ENCODE results near the gene ID1. TPM values are rescaled to one million over a fixed set of nuclear protein-coding genes. Genes with fewer than 3 reads are reported as not detected.

Gene ID1
- 385 to 513 TPM (median 425 TPM) in 5 replicates for total RNA-seq (2022; extraction: Qiagen RNA extraction; ENCODE audit: low read depth)

GRCh38 chr20:31605031-31605901 is at the start of gene ID1:
TSS of gene ID1 (plus strand) at chr20:31605289. CDS start at chr20:31605388, 99 bp downstream.

GRCh38 chr20:31637660-31638059 is 32.6 kb downstream of the ID1 start, which contains the start of gene COX4I2:
TSS of gene COX4I2 (plus strand) at chr20:31637912. CDS start at chr20:31639018, 1,106 bp downstream.

Other genes with a start within 250 kb of the ID1 start
- gene DEFB118, start 236.7 kb upstream of the ID1 start, total RNA-seq (2022; extraction: Qiagen RNA extraction; ENCODE audit: low read depth), result not detected in 5 replicates
- not detected in 5 replicates for gene DEFB119, start 214.7 kb upstream of the ID1 start, total RNA-seq (2022; extraction: Qiagen RNA extraction; ENCODE audit: low read depth)
- gene DEFB121, start 199.1 kb upstream of the ID1 start, total RNA-seq (2022; extraction: Qiagen RNA extraction; ENCODE audit: low read depth), result not detected in 5 replicates
- gene DEFB123, start 164.7 kb upstream of the ID1 start, total RNA-seq (2022; extraction: Qiagen RNA extraction; ENCODE audit: low read depth), result not detected in 5 replicates
- not detected in 5 replicates for gene DEFB124, start 130.2 kb upstream of the ID1 start, total RNA-seq (2022; extraction: Qiagen RNA extraction; ENCODE audit: low read depth)
- gene REM1, start 130.0 kb upstream of the ID1 start, total RNA-seq (2022; extraction: Qiagen RNA extraction; ENCODE audit: low read depth), result 0.39 to 0.82 TPM (median 0.56 TPM) in 5 replicates
- 201 to 275 TPM (median 252 TPM) in 5 replicates for gene HM13, start 90.8 kb upstream of the ID1 start, total RNA-seq (2022; extraction: Qiagen RNA extraction; ENCODE audit: low read depth)
- gene COX4I2, start 32.6 kb downstream of the ID1 start, total RNA-seq (2022; extraction: Qiagen RNA extraction; ENCODE audit: low read depth), result not detected in 5 replicates
- 255 to 281 TPM (median 270 TPM) in 5 replicates for gene BCL2L1, start 117.6 kb downstream of the ID1 start, total RNA-seq (2022; extraction: Qiagen RNA extraction; ENCODE audit: low read depth)
- gene TPX2, start 134.0 kb downstream of the ID1 start, total RNA-seq (2022; extraction: Qiagen RNA extraction; ENCODE audit: low read depth), result 98.1 to 114 TPM (median 103 TPM) in 5 replicates
- 0.48 to 0.86 TPM (median 0.66 TPM) in 5 replicates for gene MYLK2, start 214.1 kb downstream of the ID1 start, total RNA-seq (2022; extraction: Qiagen RNA extraction; ENCODE audit: low read depth)
- 0.35 to 1.1 TPM (median 0.64 TPM) in 5 replicates for gene FOXS1, start 240.3 kb downstream of the ID1 start, total RNA-seq (2022; extraction: Qiagen RNA extraction; ENCODE audit: low read depth)

Measured in A549 treated with GW870086 at 1 μM for 4 hours (cell line).